ENCODE measurements around the gene SBK2. TPM values are rescaled to one million over a fixed set of nuclear protein-coding genes. Genes with fewer than 3 reads are reported as not detected.

The SBK2 gene
- polyA plus RNA-seq, 1 donor from 2014 or later: not detected

DNA sequence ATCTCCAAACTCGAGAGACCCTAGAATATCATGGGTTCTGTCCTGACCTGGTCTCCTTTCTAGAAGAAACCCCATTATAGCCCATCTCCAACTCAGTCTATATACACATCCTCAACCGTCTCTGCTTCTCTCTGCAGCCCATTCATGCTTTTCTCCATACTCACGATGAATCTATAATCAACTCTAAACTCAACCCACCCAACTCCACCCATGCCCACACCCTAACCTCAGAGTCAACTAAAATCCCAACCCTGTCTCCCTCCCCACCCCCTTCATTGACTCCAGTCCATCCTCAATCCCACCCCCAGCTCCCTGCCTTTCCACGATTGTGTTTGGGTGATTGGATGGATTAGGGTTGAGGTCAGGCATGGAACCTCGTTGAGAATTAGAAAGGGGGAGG lies 6.6 kb upstream of the SBK2 start:
- Histone ChIP-seq H4K20me1 (ENCODE audit: insufficient read depth) (no peaks in the 10 kb centered on the region), H3K27me3 (ENCODE audit: insufficient read depth, low read depth, low read length) (no peaks in the 10 kb centered on the region), H3K4me2 (ENCODE audit: low read length) (no peak overlapping the region), H3K4me3 (ENCODE audit: low read length) (no peak overlapping the region), H2AFZ (ENCODE audit: low read depth, low read length) (no peak overlapping the region), H3K9ac (ENCODE audit: low read length) (no peak overlapping the region), H3K36me3 (ENCODE audit: insufficient read depth, low read length) (no peaks in the 10 kb centered on the region), H3K79me2 (replicated peaks; ENCODE audit: insufficient read depth, low read length) (no peaks in the 10 kb centered on the region), H3K27ac (ENCODE audit: low read length) (no peak overlapping the region), H3F3A (ENCODE audit: insufficient read depth, low read length, poor library complexity, severe bottlenecking) (no peaks in the 10 kb centered on the region), H3K9me3 (ENCODE audit: low read length) (no peaks in the 10 kb centered on the region), H3K9me2 (ENCODE audit: insufficient read depth, low read length) (no peaks in the 10 kb centered on the region)
- no peak for TF ChIP-seq EZH2 (IDR thresholded peaks at IDR 0.05; ENCODE audit: borderline replicate concordance, insufficient read depth, low read length, poor library complexity, severe bottlenecking)
- no peak for TF ChIP-seq EP300 (conservative IDR thresholded peaks at IDR 0.05; ENCODE audit: poor library complexity, severe bottlenecking)
- TF ChIP-seq POLR2AphosphoS5 (IDR thresholded peaks at IDR 0.05): no peak
- TF ChIP-seq, protein P1, sequence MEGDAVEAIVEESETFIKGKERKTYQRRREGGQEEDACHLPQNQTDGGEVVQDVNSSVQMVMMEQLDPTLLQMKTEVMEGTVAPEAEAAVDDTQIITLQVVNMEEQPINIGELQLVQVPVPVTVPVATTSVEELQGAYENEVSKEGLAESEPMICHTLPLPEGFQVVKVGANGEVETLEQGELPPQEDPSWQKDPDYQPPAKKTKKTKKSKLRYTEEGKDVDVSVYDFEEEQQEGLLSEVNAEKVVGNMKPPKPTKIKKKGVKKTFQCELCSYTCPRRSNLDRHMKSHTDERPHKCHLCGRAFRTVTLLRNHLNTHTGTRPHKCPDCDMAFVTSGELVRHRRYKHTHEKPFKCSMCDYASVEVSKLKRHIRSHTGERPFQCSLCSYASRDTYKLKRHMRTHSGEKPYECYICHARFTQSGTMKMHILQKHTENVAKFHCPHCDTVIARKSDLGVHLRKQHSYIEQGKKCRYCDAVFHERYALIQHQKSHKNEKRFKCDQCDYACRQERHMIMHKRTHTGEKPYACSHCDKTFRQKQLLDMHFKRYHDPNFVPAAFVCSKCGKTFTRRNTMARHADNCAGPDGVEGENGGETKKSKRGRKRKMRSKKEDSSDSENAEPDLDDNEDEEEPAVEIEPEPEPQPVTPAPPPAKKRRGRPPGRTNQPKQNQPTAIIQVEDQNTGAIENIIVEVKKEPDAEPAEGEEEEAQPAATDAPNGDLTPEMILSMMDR (IDR thresholded peaks at IDR 0.05; ENCODE audit: poor library complexity, severe bottlenecking): no peak
- no peak for TF ChIP-seq MXI1 (conservative IDR thresholded peaks at IDR 0.05; ENCODE audit: poor library complexity, severe bottlenecking)
- TF ChIP-seq SMC3 (conservative IDR thresholded peaks at IDR 0.05; ENCODE audit: poor library complexity): no peak
- TF ChIP-seq RAD21 (conservative IDR thresholded peaks at IDR 0.05): no peak
- TF ChIP-seq, protein P2, sequence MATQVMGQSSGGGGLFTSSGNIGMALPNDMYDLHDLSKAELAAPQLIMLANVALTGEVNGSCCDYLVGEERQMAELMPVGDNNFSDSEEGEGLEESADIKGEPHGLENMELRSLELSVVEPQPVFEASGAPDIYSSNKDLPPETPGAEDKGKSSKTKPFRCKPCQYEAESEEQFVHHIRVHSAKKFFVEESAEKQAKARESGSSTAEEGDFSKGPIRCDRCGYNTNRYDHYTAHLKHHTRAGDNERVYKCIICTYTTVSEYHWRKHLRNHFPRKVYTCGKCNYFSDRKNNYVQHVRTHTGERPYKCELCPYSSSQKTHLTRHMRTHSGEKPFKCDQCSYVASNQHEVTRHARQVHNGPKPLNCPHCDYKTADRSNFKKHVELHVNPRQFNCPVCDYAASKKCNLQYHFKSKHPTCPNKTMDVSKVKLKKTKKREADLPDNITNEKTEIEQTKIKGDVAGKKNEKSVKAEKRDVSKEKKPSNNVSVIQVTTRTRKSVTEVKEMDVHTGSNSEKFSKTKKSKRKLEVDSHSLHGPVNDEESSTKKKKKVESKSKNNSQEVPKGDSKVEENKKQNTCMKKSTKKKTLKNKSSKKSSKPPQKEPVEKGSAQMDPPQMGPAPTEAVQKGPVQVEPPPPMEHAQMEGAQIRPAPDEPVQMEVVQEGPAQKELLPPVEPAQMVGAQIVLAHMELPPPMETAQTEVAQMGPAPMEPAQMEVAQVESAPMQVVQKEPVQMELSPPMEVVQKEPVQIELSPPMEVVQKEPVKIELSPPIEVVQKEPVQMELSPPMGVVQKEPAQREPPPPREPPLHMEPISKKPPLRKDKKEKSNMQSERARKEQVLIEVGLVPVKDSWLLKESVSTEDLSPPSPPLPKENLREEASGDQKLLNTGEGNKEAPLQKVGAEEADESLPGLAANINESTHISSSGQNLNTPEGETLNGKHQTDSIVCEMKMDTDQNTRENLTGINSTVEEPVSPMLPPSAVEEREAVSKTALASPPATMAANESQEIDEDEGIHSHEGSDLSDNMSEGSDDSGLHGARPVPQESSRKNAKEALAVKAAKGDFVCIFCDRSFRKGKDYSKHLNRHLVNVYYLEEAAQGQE (IDR thresholded peaks at IDR 0.05; ENCODE audit: borderline replicate concordance): no peak
- TF ChIP-seq TAF1 (IDR thresholded peaks at IDR 0.05; ENCODE audit: low read depth): no peak

DNA sequence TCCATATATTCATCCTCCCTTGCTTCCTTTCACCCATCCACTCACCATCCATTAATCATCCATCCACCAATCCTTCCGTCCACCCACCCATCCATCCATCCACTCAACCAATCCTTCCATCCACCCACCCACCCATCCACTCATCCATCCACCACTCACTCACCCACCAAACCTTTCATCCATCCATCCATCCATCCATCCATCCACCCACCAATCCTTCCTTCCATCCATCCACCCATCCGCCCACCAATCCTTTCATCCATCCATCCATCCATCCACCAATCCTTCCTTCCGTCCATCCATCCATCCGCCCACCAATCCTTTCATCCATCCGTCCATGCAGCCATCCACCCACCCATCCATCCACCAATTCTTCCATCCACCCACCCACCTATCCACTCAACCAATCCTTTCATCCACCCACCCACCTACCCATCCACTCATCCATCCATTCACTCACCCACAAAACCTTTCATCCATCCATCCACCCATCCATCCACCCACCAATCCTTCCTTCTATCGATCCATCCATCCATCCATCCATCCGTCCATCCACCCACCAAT lies 5.4 kb upstream of the SBK2 start:
- Histone ChIP-seq H3K27ac (ENCODE audit: low read length) (no peak overlapping the region), H3K4me2 (ENCODE audit: low read length) (no peak overlapping the region), H4K20me1 (ENCODE audit: insufficient read depth) (no peaks in the 10 kb centered on the region), H3K9ac (ENCODE audit: low read length) (no peak overlapping the region), H3K9me3 (ENCODE audit: low read length) (no peaks in the 10 kb centered on the region), H3K36me3 (ENCODE audit: insufficient read depth, low read length) (no peaks in the 10 kb centered on the region), H3K27me3 (ENCODE audit: insufficient read depth, low read depth, low read length) (no peaks in the 10 kb centered on the region), H2AFZ (ENCODE audit: low read depth, low read length) (no peak overlapping the region), H3K9me2 (ENCODE audit: insufficient read depth, low read length) (no peaks in the 10 kb centered on the region), H3K79me2 (replicated peaks; ENCODE audit: insufficient read depth, low read length) (no peaks in the 10 kb centered on the region), H3F3A (ENCODE audit: insufficient read depth, low read length, poor library complexity, severe bottlenecking) (no peaks in the 10 kb centered on the region), H3K4me3 (ENCODE audit: low read length) (no peak overlapping the region)
- TF ChIP-seq RAD21 (conservative IDR thresholded peaks at IDR 0.05) (no peak), EP300 (conservative IDR thresholded peaks at IDR 0.05; ENCODE audit: poor library complexity, severe bottlenecking) (no peak), POLR2AphosphoS5 (IDR thresholded peaks at IDR 0.05) (no peak), EZH2 (IDR thresholded peaks at IDR 0.05; ENCODE audit: borderline replicate concordance, insufficient read depth, low read length, poor library complexity, severe bottlenecking) (no peak), SMC3 (conservative IDR thresholded peaks at IDR 0.05; ENCODE audit: poor library complexity) (no peak), MXI1 (conservative IDR thresholded peaks at IDR 0.05; ENCODE audit: poor library complexity, severe bottlenecking) (no peak), TAF1 (IDR thresholded peaks at IDR 0.05; ENCODE audit: low read depth) (no peak)
- TF ChIP-seq, protein P2 (IDR thresholded peaks at IDR 0.05; ENCODE audit: borderline replicate concordance): no peak
- TF ChIP-seq, protein P1 (IDR thresholded peaks at IDR 0.05; ENCODE audit: poor library complexity, severe bottlenecking): no peak
